RKO (cell line): ENCODE measurements around the gene LILRB1.
"Not testable (repeated sequence)": the region's sequence is repeated elsewhere in the genome, so short reads cannot be mapped to it uniquely, and the experiment has no call there.

ENCODE experiments used
- DNase-seq: peaks from one replicate; pipeline ENCODE4 v3.0.0-alpha.2; 2016; ENCODE audit warnings: low spot score

Gene LILRB1

DNA sequence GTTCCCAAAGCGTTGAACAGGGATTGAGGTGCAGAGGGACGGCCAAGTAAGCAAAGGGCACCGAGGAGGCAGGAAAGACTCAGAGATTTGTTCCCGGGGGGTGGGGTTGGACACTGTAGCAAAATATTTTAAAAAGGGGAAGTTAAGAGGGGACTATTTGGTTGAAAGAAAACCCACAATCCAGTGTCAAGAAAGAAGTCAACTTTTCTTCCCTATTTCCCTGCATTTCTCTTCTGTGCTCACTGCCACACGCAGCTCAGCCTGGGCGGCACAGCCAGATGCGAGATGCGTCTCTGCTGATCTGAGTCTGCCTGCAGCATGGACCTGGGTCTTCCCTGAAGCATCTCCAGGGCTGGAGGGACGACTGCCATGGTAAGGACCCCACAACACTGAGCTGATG, at the start of gene LILRB1:
Gene LILRB1 (plus strand): TSS at position 223 of the 400 bp plus-strand sequence. CDS start 590 bp downstream, outside the sequence.
- not testable (repeated sequence) for DNase-seq

DNA sequence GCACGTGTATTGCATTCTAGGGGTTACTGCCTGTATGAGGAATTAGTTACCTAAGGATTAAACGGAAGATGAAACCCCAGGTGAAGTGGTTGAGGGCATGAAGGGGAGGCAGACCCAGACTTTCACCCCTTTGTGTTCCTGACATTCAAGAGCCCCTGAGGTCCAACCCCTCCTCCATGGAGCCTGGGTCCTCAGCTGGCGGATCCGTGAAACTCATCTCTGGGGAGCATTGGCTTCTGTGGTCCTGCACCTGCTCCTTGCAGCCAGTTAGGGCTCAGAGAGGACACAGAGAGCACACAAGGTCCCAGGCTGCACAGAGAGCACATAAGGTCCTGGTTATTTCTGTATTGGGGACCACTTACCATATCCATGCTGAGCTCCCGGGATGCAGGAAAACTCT, 43.9 kb upstream of the LILRB1 start:
- no peak for DNase-seq

DNA sequence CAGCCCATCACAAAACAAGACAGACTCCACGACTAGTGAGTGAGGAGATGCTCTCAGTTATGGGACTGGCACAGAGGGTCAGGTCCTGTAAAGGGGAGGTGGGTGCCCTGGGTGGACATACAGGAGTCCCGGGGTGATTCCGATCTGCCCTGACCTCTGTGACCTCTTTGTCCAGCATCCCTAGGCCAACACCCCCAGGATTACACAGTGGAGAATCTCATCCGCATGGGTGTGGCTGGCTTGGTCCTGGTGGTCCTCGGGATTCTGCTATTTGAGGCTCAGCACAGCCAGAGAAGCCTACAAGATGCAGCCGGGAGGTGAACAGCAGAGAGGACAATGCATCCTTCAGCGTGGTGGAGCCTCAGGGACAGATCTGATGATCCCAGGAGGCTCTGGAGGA, 43.3 kb upstream of the LILRB1 start:
- no peak for DNase-seq

DNA sequence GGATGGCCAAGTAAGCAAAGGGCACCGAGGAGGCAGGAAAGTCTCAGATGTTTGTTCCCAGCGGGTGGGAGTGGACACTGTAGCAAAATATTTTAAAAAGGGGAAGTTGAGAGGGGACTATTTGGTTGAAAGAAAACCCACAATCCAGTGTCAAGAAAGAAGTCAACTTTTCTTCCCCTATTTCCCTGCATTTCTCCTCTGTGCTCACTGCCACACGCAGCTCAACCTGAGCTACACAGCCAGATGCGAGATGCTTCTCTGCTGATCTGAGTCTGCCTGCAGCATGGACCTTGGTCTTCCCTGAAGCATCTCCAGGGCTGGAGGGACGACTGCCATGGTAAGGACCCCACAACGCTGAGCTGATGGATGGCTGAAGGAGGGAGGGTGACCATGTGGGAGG, 36.8 kb upstream of the LILRB1 start, which contains the start of gene LILRA1:
Gene LILRA1 (plus strand): TSS at position 188 of the 400 bp plus-strand sequence. CDS start 613 bp downstream, outside the sequence.
- DNase-seq, result not testable (repeated sequence)

DNA sequence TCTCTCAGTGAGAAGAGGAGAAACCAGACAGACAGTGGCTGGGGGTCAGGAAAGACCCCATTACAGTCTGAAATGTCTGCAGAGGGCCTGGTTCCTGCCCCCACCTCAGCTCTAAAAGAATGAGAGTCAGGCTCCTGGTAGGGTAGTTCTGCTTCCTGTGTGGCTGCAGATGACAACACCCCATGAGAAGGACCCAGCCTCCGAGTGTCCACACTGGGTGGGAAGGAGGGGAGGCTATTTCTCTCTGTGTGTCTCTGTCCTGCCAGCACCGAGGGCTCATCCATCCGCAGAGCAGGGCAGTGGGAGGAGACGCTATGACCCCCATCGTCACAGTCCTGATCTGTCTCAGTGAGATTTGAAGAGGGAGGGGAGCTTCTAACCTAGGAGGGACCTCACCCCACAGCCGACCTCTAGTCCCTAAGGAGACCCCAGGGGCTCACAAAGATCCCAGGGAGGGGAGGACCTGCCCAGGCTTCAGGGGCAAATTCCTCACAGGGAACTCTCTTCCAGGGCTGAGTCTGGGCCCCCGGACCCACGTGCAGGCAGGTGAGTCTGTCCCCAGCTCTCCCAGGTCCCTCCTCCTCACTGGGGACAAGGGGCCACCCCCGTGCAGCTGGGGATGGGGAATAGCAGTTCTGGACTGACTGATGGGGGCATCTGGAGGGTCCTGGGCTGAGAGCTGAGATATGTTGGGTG, 36.2 kb upstream of the LILRB1 start:
- DNase-seq, result not testable (repeated sequence)

DNA sequence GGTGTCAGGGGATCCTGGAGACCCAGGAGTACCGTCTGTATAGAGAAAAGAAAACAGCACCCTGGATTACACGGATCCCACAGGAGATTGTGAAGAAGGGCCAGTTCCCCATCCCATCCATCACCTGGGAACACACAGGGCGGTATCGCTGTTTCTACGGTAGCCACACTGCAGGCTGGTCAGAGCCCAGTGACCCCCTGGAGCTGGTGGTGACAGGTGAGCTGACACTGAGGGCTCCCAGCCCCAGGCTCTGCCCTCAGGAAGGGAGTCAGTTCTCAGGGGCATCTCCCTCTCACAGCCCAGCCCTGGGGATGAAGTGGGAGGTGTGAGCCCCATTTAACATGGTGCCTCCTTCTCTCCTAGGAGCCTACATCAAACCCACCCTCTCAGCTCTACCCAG, 35.5 kb upstream of the LILRB1 start:
- no peak for DNase-seq

DNA sequence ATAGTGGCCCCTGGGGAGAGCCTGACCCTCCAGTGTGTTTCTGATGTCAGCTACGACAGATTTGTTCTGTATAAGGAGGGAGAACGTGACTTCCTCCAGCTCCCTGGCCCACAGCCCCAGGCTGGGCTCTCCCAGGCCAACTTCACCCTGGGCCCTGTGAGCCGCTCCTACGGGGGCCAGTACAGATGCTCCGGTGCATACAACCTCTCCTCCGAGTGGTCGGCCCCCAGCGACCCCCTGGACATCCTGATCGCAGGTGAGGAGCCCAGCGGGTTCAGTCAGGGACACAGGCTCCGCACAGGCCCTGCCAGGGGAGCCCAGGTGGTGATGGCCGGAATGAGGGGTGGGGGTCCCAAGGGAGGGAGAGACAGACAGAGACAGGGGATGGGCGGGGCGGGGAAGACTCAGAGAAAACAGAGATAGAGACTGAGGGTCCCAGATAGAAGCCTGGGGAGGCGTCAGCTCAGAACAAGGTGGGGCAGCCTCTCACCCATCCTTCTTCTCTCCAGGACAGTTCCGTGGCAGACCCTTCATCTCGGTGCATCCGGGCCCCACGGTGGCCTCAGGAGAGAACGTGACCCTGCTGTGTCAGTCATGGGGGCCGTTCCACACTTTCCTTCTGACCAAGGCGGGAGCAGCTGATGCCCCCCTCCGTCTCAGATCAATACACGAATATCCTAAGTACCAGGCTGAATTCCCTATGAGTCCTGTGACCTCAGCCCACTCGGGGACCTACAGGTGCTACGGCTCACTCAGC, 34.4 kb upstream of the LILRB1 start:
- DNase-seq, result not testable (repeated sequence)

DNA sequence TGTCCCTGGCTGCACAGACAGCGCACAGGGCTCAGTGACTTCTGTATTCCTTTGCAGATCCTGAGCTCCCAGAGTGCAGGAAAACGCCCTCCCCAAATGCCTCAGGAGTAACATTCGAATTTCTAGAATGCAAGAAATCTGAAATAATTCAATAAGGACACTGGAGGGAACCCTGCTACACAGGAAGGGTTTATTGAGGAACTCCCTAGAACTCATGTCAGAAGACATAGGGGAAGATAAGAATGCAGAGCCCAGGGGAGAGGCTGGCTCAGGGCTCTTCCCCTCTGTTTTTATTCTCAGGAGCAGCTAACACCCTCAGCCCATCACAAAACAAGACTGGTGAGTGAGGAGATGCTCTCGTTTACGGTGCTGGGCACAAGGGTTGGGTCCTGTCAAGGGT, 30.1 kb upstream of the LILRB1 start:
- no peak for DNase-seq

DNA sequence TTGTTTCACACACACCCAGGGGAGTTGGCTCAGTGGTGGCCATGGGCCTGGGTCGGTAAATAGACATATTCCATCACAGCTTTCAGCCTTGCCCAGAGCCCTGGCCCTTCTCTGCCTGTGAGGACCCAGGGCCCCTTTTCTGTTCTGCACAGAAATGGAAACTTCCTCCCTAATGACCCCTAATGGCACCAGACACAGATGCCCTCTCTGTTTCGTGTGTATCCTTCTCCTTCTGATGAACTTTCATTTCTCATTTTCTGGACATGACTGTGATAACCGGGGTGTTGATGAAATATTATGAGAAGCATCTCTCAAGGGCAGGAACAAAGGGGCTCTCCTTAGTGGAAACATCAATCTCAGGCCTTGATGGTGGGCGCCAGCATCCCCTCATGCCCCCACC, 24.1 kb upstream of the LILRB1 start:
- no peak for DNase-seq

DNA sequence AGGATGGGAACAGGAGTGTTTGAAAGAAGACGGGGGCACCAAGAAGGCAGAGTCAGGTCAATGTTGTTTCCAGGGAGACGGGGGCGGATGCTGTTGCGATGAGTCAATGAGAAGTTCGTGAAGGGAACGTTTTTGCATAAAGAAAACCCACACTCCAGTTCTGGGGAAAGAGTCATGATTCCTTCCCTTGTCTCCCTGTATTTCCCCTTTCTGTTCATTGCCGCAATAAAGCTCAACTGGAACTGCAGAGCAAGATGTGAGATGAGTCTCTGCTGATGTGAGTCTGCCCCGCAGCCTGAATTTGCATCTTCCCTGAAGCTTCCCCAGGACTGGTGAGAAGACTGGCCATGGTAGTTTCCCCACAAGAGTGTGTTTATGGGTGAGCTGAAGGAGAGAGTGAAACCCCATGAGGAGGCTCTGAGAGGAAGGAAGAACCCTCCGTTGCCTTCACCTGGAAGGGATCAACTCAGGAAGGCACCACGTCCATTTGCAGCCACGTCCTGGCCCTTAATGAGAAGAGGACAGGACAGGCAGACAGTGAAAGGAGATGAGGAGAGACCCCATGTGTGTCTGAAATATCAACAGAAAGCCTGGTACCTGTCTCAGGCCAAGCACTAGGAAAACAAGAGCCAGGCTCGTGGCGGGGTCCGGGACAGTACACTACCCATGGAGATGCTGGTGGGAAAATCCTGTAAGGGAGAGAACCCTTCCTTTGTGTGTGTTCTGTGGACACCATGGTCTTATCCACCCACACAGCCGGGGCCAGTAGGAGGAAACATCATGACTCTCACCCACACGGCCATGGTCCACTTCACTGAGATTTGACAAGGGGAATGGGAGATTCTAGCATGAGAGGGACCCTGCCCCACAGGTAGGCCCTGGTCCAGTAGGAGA, 23.1 kb upstream of the LILRB1 start:
- DNase-seq, result no peak

DNA sequence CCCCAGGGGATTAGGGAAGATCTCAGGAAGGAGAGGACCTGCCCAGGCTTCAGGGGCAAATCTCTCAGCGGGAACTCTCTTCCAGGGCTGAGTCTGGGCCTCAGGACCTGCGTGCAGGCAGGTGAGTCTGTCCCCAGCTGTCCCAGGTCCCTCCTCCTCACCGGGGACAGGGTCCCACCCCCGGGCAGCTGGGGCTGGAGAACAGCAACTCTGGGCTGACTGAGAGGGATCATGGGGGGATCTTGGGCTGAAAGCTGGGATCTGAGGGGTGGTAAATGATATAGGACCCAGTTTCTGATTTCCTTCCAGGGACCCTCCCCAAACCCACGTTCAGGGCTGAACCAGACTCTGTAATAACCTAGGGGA, 22.5 kb upstream of the LILRB1 start:
- DNase-seq, result no peak

DNA sequence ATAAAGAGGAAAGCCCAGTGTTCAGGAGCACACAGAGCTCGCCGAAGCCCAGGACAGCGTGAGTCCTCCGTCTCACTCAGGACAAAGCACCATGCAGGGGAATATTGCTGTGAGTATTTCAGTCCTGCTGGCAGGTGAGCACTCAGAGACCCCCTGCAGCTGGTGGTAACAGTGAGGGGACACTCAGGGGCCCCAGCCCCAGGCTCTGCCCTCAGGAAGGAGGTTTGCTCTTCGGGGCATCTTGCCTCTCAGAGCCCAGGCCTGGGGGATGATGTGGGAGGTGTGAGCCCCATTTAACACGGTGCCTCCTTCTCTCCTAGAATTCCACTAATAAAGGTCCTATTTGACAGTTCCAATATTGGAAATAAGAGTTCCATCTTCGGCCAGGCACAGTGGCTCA, 22.1 kb upstream of the LILRB1 start:
- DNase-seq, result no peak

DNA sequence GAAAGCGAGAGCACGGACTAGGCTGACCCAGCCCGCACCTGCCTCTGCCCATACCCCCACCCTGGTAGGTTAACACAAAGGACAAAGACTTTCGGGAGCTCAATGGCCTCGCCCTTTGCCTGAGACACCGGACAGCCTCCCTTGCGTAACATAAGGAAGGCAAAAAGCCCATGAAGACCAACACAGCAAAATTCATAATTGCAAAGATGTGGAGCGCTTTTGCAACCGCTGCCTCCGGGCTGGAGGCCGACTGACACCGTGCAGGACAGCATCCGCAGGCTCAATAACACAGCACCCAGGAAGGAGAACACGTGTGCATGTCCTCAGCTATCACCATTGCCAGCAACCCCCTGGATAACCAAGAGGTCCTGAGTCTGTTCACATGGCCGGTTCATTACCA, 21.5 kb upstream of the LILRB1 start:
- DNase-seq, result no peak

DNA sequence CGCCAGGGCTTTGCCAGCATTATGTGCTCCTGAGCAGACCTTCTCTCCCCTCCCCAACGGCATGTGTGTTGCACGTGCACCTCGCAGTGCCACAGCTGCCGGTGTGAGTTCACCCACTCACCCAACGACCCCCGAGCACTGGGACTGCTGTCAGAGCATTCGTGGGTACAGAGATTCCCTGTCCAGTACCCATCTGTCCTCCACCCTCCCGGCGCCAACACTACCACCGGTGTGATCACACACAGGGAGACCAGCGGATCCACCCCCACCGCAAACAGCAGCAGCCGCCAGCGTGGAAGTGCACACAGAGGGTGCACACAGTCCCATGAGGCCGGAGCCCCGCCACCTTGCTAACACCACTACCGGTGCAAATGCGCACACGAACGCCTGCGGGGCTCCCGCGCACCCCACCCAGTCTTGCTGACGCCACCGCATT, 20.9 kb upstream of the LILRB1 start:
- no peak for DNase-seq

DNA sequence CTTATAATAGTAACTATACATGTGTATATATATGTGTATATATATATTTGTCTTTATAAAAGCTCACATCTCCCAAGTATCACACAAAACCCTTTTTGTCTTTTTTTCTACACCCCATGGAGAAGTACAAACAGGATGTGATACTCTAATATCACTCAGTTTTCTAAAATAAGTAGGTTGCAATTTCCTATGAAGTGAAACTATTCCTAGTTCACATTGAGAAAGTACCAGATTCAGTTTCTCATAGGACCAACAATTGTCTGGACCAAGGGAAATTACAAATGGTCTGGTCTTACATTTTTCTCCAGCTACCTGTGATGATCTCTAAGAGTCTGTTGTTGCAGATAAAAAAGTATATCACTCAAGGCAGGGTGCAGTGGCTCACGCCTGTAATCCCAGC, 17.9 kb upstream of the LILRB1 start:
- DNase-seq, result no peak

DNA sequence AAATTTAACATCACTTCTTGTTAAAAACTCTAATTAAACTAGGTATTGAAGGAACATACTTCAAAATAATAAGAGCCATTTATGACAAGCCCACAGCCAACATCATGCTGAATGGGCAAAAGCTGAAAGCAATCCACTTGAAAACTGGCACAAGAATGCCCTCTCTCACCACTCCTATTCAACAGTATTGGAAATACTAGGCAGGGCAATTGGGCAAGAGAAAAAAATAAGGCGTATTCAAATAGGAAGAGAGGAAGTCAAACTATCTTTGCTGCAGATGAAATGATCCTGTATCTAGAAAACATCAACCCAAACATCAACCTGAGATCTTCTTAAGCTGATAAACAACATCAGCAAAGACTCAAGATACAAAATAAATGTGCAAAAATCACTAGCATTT, 15.6 kb upstream of the LILRB1 start:
- no peak for DNase-seq

DNA sequence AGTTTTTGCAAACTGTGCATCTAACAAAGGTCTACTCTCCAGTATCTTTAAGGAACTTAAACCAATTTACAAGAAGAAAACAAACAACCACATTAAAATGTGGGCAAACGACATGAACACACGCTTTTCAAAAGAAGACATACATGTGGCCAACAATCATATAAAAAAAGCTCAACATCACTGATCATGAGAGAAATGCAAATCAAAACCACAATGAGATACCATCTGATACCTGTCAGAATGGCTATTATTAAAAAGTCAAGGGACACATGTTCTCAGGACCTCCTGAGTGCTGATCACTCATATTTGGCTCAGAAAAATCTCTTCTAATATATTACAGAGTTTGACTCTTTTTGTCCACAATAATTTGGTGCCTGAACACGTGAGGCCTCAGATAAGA, 14.2 kb upstream of the LILRB1 start:
- no peak for DNase-seq

DNA sequence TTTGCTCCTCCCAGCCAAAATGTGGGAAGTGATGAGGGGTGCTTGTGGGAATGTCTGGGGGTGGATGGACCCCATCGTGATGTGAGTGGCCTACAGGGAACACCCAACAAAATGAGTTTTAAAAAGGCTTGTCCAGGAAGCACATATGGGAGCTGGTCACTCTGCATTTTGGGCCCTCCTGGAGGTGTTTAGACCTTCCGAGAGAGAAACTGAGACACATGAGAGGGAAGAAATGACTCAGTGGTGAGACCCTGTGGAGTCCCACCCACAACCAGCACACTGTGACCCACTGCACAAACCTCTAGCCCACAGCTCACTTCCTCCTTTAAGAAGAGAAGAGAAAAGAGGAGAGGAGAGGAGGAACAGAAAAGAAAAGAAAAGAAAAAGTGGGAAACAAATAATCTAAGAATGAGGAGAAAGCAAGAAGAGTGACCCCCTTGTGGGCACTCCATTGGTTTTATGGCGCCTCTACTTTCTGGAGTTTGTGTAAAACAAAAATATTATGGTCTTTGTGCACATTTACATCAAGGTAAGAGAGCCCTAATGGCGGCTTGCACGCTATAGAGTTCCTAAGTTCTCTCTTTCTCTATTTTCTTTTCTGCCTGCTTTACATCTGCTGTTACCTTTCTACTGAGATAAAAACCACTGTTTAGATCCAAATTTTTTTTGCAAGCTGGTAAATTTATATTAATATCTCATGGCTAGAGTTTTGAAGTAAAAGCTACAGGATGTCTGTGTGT, 13.3 kb upstream of the LILRB1 start:
- no peak for DNase-seq

DNA sequence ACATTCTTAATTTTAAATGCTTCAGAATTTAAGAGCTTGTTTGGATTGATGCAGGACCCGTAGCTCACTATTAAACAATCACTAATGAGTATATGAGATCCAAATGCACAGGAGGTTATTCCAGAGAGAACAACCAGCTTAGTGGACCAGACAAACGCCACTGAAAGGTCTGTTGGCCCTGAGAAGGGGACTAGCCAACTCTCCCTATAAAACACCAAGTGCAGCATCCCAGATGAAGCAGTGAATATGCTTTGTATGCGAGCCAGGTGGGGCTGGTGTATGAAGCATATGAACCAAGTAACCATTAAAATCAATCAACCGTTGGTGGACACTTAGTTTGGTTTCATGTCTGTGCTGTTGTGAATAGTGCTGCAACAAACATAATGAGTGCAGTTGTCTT, 9.8 kb upstream of the LILRB1 start:
- DNase-seq, result no peak

DNA sequence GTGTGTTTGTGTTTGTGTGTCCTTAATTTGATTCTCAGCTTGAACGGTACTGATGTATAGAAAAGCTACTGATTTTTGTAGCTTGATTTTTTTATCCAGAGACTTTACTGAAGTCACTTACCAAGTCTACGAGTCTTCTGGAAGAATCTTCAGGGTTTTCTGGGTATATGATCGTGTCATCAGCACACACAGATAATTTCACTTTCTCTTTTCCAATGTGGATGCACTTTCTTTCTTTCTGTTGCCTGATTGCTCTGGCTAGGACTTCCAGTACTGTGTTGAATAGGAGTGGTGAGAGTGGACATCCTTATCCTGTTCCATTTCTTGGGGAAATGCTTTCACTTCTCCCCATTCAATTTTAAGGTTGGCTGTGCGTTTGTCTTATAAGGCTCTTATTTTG, 7.9 kb upstream of the LILRB1 start:
- DNase-seq, result no peak

DNA sequence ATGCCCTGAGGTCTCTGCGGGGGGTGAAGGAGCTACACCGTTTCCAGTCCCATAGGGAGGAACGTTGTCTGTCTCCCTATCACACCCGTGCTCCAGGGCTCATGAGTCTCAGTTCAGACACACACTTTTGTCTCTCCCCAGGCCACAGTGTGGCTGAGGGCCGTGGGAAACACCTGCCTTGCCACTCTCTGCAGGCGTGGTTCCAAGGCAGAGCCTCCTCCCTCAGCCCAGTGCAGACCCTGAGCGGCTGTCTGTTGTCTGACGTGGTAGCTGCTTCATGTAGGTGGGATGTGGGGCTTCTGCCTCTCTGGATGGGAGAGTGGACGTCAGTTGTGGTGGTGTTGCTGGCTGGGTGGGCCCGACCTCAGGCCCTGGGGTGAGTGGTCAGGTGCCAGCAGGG, 6.0 kb upstream of the LILRB1 start:
- DNase-seq, result not testable (repeated sequence)
